Gastroesophageal sphincter (tissue), 4 donors: ENCODE data around the gene RTP1. TPM values are rescaled to one million over a fixed set of nuclear protein-coding genes. Genes with fewer than 3 reads are reported as not detected.
"Not testable (repeated sequence)": the region's sequence is repeated elsewhere in the genome, so short reads cannot be mapped to it uniquely, and the experiment has no call there.

Experiments used
- ATAC-seq: fragments of 150-250 bp; one replicate; pipeline ENCODE4 v1.9.1; 2016; ENCODE audit warnings: mild to moderate bottlenecking, moderate library complexity
- H3K27ac ChIP-seq, 4 donors: fragments of 200-600 bp; sonication (generic) in 3 of 4; 1 replicate in 3 of 4; 2 replicates in 1 of 4; pipeline ENCODE4 v1.5.1; 2016 to 2019
- H3K27me3 ChIP-seq: fragments of 200-600 bp; sonication (generic); one replicate; pipeline ENCODE4 v1.5.1; 2019
- H3K36me3 ChIP-seq, 2 donors: fragments of 200-600 bp; sonication (generic); one replicate each; pipeline ENCODE4 v1.5.1; 2019; ENCODE audit warnings: control low read depth in 1 of 2
- H3K4me1 ChIP-seq, 3 donors: fragments of 200-600 bp; sonication (generic); 1 replicate in 2 of 3; 2 replicates in 1 of 3; pipeline ENCODE4 v1.5.1; 2016 to 2019; ENCODE audit warnings: control low read depth in 2 of 3
- H3K4me3 ChIP-seq, 2 donors: fragments of 200-600 bp; sonication (generic); one replicate each; pipeline ENCODE4 v1.5.1; 2019; ENCODE audit warnings: mild to moderate bottlenecking in 1 of 2, moderate library complexity in 1 of 2
- H3K9me3 ChIP-seq, 3 donors: fragments of 200-600 bp; sonication (generic); one replicate each; pipeline ENCODE4 v1.5.1; 2017 to 2019; ENCODE audit warnings: control low read depth in 2 of 3
- EP300 ChIP-seq: sonication (generic); formaldehyde crosslinking; IDR thresholded peaks from one replicate; pipeline ENCODE4 v1.6.1; 2017; ENCODE audit warnings: antibody characterized with exemption, mild to moderate bottlenecking
- POLR2A ChIP-seq, 2 donors: fragments of 450-650 bp; IDR thresholded peaks; one replicate each; pipeline ENCODE4 v1.6.1; 2017; ENCODE audit warnings: antibody characterized with exemption in 2 of 2, mild to moderate bottlenecking in 2 of 2, moderate library complexity in 1 of 2
- POLR2AphosphoS5 ChIP-seq: sonication (generic); formaldehyde crosslinking; IDR thresholded peaks from one replicate; pipeline ENCODE4 v1.6.1; 2017; ENCODE audit warnings: antibody characterized with exemption
- WGBS, 2 donors: methylation state at CpG; one replicate each; pipeline ENCODE4 v1.1.5; 2018; ENCODE audit warnings: low coverage in 1 of 2; 5-methylcytosine and 5-hydroxymethylcytosine counted together
- total RNA-seq, 4 donors: library from RNA; depleted of rRNA; stranded (reverse); fragments of >200 nt; gene quantifications; one replicate each; pipeline ENCODE4 v1.1.0, GENCODE V29; 2016
- TF ChIP-seq, protein P1 (sequence below), 4 experiments: fragments of 200-600 bp in 2 of 4; fragments of 450-650 bp in 2 of 4; sonication (generic) in 1 of 4; IDR thresholded peaks; one replicate each; pipeline ENCODE4 v1.5.1; 2017 to 2019; ENCODE audit warnings: antibody characterized with exemption in 4 of 4, mild to moderate bottlenecking in 2 of 4, moderate library complexity in 2 of 4

RTP1 gene
- total RNA-seq, 4 donors from 2014 or later = not detected

DNA sequence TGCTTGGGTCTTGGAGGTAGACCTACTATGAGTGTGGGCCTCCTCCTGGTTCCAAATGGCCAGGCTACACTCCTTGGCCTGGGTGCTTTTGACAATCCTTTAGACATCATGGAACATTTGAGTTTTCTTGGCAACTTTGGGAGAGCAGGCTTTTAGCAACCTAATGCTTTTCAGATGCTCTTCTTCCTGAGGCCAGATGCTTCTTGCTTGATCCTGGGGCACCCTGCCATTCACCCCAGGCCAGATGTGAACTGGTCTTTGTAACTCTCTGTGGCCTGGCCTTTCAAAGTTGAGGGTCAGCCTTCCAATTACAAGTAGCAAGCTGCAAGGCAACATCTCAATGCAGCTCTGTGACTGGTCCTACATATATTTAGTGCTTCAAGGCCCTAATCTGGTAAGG lies 40.5 kb downstream of the RTP1 start:
- H3K4me1 ChIP-seq = no peaks in the 10 kb centered on the region
- no peaks in the 10 kb centered on the region for H3K9me3 ChIP-seq
- H3K27me3 ChIP-seq = no peaks in the 10 kb centered on the region
- peaks cover 0 to 5% of the 10 kb centered on the region in 2 donors for H3K36me3 ChIP-seq
- no peak for ATAC-seq
- H3K27ac ChIP-seq = no peak overlapping the region
- TF ChIP-seq POLR2A (IDR thresholded peaks at IDR 0.05) = no peak
- TF ChIP-seq POLR2AphosphoS5 = no peak
- no peak for TF ChIP-seq EP300
- TF ChIP-seq, protein P1, sequence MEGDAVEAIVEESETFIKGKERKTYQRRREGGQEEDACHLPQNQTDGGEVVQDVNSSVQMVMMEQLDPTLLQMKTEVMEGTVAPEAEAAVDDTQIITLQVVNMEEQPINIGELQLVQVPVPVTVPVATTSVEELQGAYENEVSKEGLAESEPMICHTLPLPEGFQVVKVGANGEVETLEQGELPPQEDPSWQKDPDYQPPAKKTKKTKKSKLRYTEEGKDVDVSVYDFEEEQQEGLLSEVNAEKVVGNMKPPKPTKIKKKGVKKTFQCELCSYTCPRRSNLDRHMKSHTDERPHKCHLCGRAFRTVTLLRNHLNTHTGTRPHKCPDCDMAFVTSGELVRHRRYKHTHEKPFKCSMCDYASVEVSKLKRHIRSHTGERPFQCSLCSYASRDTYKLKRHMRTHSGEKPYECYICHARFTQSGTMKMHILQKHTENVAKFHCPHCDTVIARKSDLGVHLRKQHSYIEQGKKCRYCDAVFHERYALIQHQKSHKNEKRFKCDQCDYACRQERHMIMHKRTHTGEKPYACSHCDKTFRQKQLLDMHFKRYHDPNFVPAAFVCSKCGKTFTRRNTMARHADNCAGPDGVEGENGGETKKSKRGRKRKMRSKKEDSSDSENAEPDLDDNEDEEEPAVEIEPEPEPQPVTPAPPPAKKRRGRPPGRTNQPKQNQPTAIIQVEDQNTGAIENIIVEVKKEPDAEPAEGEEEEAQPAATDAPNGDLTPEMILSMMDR (IDR thresholded peaks at IDR 0.05) = no peak
- no peak overlapping the region for H3K4me3 ChIP-seq

DNA sequence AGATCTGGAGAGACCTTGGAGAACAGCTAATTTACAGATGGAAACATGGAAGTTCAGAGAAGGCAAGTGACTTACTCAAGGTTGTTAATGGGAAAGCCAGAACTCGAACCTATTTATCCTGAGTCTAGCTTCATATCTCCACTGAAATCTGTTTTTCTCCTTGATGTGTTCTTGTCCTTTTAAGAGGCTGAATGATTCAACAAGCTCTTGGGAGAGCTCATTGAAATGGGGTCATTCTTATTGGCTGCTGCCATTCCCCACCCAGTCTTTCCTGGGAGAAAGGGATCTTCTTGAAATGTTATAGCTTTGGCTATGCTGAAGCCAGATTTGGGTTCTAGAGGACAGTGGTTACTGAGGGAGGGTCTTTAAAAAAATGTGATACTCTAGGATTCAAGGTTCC lies 41.0 kb downstream of the RTP1 start:
- H3K36me3 ChIP-seq = peaks cover 0 to 5% of the 10 kb centered on the region in 2 donors
- H3K4me1 ChIP-seq = no peaks in the 10 kb centered on the region
- no peak overlapping the region for H3K4me3 ChIP-seq
- H3K9me3 ChIP-seq = no peaks in the 10 kb centered on the region
- 80 to 86% methylated on average over 1 of the region's 1 CpG for WGBS, 2 donors
- no peaks in the 10 kb centered on the region for H3K27me3 ChIP-seq
- TF ChIP-seq POLR2A (IDR thresholded peaks at IDR 0.05) = no peak
- no peak overlapping the region for H3K27ac ChIP-seq
- no peak for ATAC-seq

DNA sequence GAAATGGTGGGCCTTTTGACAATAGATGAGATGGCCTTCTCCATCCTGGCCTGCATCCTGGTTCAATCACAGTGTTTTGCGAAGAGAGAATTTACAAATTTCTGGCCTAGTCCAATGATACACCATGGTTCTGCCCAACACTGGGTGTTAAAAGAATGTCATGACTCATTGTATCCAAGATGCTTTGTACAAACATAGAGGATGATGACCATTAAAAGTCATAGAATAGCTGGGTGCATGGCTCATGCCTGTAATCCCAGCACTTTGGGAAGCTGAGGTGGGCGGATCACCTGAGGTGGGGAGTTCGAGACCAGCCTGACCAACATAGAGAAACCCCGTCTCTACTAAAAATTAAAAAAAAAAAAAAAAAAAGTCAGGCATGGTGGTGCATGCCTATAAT lies 41.5 kb downstream of the RTP1 start:
- H3K4me1 ChIP-seq, H3K36me3 ChIP-seq, H3K9me3 ChIP-seq, H3K4me3 ChIP-seq, H3K27me3 ChIP-seq, ATAC-seq, H3K27ac ChIP-seq: not testable (repeated sequence)
- WGBS, 2 donors = 85% methylated on average over 4 of the region's 4 CpGs; no CpG with 5 or more reads in 1 of the 2 donors

DNA sequence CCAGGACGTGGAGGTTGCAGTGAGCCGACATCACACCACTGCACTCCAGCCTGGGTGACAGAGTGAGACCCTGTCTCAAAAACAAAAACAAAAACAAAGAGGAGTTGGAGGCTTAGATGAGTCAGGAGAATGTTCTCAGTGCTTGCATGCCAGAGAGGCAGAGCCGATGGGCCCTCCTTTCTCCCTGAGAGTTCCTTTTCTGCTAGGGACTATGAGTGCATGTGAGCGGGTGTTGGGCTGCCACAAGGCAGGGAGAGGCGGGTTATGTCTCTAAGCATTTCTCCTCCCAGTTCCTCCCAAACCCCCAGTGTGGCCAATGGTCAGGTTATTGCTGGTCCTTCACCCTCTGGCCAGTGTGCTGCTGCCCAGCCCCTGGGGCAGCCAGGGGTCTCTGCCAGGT lies 45.1 kb downstream of the RTP1 start:
- ATAC-seq = no peak
- H3K4me1 ChIP-seq = no peaks in the 10 kb centered on the region
- 67 to 81% methylated on average over 3 of the region's 5 CpGs for WGBS, 2 donors
- H3K9me3 ChIP-seq = no peaks in the 10 kb centered on the region
- no peaks in the 10 kb centered on the region for H3K27me3 ChIP-seq
- no peak for TF ChIP-seq EP300
- no peak for TF ChIP-seq POLR2AphosphoS5
- TF ChIP-seq, protein P1 (IDR thresholded peaks at IDR 0.05) = no peak
- no peak for TF ChIP-seq POLR2A (IDR thresholded peaks at IDR 0.05)
- no peak overlapping the region for H3K4me3 ChIP-seq
- no peaks in the 10 kb centered on the region for H3K36me3 ChIP-seq
- no peak overlapping the region for H3K27ac ChIP-seq

DNA sequence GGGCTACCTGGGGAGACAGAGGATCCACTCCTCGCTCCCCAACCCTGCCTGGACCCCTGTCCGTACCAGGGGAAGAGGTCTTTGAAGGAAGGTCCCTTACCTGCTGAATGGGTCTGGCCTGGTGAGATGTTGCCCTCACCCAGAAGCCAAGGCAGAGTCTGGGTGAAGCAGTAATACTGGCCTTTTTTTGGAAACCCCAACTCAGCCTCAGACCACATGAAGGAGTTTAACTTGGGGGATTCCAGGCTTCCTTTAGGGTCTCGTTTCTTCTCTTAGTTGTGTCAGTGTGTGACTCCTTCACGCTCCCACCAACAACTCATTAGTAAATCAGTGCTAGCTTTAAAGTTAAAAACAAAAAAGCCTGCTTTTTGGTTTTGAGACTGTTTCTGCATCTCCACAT lies 45.6 kb downstream of the RTP1 start:
- Histone ChIP-seq H3K4me3 (no peak overlapping the region), H3K27me3 (no peaks in the 10 kb centered on the region), H3K36me3 (no peaks in the 10 kb centered on the region), H3K27ac (no peak overlapping the region), H3K4me1 (no peaks in the 10 kb centered on the region), H3K9me3 (no peaks in the 10 kb centered on the region)
- TF ChIP-seq EP300 (no peak), POLR2A (IDR thresholded peaks at IDR 0.05) (no peak), POLR2AphosphoS5 (no peak)
- TF ChIP-seq, protein P1 (IDR thresholded peaks at IDR 0.05) = no peak
- no peak for ATAC-seq
- WGBS, 2 donors = 91 to 94% methylated on average over 2 of the region's 4 CpGs

DNA sequence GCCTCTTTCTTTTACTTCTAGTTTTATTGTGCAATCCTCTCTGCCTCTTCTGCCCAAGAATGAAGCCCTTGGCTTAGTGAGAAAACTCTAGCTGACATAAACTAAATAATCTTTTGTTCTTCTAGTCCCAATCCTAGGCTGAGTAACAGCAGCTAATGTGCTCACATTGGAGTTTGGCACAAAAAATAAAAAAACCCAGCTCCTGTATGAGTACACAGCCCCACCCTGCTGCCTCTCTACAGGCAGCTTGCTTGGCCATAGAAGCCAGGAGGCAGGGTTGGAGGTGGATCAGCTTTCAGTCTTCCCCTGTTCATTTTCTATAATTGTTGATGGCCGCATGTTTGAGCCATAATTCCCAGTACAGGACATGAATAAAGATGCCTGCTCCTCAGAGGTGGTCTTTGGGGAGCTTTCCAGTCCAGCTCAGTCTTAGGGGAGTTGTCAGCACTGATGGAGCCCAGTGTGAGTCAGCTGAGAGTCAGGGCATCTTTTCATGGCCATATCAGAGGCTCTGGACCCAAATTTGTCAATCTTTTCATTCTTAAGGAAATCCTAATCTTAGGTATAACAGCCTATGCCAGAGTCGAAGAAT lies 46.7 kb downstream of the RTP1 start:
- Histone ChIP-seq H3K27me3 (no peaks in the 10 kb centered on the region), H3K27ac (no peak overlapping the region), H3K36me3 (no peaks in the 10 kb centered on the region), H3K4me1 (no peaks in the 10 kb centered on the region), H3K4me3 (no peak overlapping the region), H3K9me3 (no peaks in the 10 kb centered on the region)
- TF ChIP-seq EP300 = no peak
- TF ChIP-seq, protein P1 (IDR thresholded peaks at IDR 0.05) = no peak
- TF ChIP-seq POLR2A (IDR thresholded peaks at IDR 0.05) = no peak
- TF ChIP-seq POLR2AphosphoS5 = no peak
- 65 to 80% methylated on average over 2 of the region's 2 CpGs for WGBS, 2 donors
- peak; percentile 55 for ATAC-seq
